HG03039 (cell line): Measurements from ENCODE around the gene CORO1C.

Experiments used
- ATAC-seq: cut with Tn5 transposase; IDR thresholded peaks from one replicate; pipeline ENCODE4 v1.9.1; 2021; ENCODE audit warnings: mild to moderate bottlenecking, moderate library complexity; ENCODE audit not compliant: unreplicated experiment

CORO1C gene

DNA sequence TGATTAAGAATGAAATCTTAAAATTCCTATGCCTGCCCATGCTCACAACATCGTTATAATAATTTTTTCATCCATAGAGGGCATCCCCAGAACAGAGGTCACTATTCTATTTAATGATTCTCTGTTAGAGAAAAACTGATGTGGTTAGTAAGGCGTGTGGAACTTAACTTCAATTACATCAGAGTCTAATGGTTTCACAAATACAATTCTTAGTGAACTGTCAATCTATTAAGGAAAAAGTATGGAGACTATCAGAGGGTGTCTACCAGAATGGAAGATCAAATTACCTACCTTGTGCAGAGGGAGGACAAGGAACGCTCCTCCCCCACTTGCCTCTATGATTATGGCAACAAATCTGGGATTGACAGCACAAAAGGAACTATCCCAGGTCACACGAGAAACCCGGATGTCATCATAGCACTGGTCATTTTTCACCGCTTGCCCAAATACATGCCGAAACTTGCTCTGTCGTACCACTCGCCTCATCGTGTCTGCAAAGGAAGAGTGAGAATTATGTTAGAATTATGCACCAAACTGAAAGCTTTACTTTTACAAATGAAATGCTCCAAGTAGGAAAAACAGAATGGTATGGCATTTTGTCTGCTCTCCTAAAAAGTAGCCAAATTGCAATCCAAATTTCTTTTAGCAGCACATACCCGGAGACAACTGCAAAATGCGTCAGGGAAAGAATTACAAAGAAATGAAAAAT lies 30.3 kb downstream of the CORO1C start:
- ATAC-seq = no peak

DNA sequence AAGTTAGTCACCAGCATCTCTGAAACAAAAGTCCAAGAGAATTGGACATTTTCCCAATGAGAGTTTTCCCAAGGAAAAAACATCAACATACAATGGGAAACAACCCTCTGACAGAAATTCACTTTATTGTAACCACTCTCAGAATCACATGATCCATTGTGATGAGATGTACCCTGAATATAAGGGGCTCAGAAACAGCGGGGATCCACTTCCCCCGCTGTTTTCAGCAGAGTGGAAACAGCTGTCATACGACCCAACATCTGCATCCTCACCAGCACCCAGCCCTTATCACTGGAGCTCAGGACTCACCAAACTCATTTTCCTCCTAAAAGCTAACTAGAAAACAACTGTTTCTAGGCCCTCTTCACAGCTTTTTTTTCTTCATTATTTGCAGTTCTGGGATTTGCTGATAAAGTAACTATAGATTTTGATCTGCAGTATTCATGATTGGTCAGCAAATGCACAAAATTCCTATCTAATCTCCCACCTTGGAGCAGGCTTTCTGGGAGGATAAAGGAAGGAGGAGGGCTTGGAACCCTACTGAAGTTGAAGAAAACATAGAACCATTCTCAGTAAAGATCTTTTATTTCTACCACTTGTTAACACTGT lies 31.3 kb downstream of the CORO1C start:
- no peak for ATAC-seq

DNA sequence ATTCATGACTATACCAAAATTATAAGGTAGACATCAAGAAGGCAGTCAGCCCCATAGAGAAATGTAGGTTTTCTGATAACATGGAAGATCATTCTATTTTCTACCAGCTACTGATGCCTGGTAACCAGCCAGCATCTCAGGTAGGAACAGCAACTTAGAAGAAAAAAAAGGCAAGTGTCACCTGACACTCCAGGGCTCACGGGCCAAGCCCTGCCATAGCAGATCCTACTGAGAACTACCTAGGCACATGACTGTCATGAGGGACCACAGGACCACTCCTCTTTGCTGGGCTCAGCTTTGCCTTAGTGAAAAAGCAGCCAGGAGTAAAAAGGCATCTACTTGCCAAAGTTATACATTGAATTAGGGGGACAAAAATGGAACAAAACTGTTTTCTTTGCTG lies 33.4 kb downstream of the CORO1C start:
- no peak for ATAC-seq

DNA sequence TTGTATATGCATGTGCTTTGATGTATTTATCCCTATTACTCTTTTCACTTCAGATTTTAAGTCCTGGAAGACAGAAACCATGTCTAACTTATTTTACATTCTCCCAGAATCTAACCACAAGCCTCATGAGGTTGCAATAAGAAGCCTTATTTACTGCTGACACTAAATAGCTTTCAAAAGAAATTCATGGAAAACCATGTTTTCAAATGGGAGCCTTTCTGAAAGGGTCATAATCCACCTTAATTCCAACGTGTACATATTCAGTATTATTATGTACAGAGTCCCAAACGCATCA lies 34.4 kb downstream of the CORO1C start:
- no peak for ATAC-seq

DNA sequence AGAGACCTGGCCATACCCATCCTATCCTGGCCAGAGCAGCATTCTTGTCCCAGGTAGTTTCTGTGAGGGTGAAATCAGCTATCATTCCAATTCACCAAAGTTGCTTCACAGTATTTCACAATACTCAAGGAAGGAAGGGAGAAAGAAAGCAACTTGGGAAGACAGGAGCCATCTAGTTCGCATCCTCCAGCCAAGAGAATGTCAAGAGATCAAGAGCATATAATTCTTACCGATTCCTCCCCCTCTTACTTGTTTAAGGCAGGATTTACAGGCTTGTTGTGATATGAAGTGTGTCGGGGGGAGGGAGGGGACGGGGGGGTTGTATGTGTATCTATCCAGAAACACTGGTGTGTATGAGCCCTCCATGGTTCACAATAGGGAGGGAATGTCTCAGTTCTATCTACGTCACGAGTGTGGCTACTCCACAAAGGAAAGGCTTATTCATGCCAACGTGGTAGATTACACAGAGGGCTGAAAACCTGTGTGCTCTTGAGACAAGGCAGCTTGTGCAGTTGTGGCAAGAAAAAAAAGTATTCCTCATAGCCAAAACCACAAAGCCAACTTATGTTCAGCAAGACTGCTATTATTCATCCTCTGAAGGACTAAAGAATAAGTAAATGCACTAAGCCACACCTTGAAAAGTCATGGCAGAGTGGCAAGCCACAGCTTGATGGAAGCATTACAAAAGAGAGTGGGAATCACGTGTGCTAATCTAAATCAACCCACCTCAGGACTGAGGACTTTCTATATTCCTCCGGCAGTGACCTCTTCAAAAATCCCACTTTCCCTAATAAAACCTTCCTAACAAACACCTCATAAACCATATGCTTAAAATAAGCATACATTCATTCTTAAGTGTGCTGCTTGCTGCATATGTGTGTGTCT lies 35.0 kb downstream of the CORO1C start:
- ATAC-seq = no peak

DNA sequence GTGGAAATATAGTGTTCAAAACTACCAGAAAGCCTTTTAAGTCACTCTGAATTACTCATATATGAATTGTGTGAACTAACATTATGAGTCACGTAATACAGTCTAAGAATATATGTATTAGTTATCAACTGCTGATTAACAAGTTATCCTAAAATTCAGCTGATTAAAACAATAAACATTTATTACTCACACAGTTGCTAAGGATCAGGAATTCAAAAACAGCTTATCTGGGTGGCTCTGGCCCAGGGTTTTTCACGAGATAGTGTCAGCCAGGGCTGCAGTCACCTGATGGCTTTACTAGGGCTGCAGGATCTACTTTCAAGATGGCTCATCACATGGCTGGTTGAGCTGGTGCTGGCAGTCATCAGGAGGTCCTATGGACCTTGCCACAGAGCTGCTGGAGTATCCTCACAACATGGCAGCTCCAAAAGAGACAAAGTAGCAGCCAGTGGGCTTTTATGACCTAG lies 36.5 kb downstream of the CORO1C start:
- ATAC-seq = no peak

DNA sequence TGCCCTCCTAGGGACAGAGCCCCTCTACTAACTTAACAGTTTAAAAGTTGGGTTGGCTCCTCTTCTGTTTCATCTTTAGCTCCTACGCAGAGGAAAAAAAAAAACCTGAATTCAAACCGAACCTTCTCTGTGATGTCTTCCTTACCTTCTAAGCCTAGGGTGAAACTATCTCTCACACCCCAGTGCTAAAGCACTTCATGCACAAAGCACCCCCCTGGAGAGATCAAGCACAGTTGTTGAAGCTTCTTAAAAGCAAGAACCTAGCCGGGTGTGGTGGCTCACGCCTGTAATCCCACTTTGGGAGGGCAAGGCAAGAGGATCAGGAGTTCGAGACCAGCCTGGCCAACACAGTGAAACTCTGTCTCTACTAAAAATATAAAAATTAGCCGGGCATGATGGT lies 37.6 kb downstream of the CORO1C start:
- no peak for ATAC-seq

DNA sequence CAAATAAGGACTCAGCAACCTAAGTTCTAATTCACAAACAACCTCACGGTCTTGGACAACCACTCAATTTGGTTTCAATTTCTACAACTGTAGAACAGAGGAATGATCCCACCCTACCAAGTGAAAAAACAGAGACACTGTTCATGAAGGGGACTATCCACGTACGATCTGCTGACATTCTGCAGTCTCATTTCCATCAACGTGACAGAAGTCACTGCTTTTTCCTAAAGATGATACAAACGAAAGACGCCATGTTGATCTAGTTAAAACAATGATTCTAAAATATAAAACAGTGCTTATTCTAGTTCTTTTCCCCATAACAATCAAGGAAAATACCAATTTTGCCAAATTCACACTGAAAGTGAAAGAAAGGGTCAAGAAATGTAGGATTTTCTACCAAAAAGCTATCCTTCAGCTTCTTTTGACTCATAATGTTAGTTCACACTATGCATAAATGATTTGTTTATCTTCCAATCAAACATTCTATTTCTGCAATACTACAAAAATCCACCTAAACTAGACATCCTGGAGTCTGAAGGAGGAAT lies 38.1 kb downstream of the CORO1C start:
- ATAC-seq = no peak

DNA sequence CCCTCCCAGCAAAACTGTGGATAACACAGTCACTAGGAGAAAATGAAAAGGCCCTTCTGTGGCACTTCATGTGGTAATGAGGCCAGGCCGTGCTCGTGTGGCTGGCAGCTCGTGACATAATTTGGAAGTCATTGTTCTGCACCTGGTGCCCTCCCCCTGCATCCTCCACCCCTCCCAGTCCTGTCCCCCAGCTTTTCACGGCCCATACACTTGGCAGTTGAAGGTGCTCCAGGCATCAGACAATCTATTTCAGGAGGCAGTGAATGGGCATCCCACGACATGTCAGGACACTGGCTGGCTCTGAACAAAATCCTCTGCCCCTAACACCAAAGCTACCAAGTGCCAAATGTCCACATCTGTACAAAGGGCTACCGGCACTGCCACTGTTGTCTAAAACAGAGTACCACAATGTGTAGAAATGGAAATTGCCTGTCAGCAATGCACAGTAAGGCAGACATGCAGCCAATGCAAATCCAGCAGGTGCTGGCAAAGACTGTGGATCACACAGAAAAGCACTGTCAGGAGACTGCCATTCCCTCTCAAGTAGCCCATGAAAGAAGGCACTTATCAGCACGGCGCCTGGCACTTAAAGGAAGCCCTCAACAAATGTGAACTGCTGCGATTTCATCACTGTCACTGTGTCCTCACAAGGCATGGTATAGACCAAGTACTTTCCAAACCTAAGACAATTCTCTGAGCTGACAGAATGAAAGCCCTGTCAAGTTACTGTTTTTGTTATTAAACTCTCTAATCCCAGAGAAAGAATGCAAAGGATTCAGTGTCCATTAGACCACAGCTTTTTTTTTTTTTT lies 39.1 kb downstream of the CORO1C start:
- ATAC-seq = no peak

DNA sequence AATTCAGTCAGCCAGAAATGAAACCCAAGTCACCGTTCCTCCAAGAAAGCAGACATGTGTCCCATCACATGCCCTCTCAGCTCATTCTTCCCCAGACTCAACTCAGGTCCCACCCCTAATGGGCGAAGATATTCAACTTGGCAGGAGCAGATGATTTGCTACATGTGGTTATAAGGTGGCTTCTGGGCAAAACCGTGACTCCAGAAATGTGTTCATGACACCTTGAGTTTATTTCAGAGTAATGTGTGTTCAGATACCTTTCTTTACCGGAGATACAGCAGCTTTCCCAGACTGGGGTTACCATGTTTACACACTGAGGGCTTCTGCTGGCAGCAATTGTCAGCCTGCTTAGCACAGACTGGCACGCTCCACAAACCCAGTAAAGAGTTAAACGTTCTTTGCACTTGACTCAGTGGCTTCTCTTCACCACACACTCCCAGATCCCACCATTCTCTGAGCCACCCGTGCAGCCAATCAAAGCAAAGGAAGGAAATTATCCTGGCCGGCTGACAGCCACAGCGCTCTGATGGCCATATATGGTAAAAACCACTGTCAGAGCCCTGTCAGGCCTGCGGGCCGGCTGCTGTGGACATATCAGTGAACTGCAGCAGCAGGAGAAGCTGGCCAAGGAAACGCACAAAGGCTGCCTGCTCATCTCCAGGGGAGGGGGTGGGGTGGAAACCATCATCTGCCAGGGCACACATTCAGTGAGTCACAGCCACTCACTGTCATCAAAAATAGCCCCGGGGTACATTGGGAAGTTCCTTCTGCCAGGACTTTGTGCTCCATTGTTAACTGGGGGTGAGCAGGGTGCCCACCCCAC lies 39.9 kb downstream of the CORO1C start:
- no peak for ATAC-seq

DNA sequence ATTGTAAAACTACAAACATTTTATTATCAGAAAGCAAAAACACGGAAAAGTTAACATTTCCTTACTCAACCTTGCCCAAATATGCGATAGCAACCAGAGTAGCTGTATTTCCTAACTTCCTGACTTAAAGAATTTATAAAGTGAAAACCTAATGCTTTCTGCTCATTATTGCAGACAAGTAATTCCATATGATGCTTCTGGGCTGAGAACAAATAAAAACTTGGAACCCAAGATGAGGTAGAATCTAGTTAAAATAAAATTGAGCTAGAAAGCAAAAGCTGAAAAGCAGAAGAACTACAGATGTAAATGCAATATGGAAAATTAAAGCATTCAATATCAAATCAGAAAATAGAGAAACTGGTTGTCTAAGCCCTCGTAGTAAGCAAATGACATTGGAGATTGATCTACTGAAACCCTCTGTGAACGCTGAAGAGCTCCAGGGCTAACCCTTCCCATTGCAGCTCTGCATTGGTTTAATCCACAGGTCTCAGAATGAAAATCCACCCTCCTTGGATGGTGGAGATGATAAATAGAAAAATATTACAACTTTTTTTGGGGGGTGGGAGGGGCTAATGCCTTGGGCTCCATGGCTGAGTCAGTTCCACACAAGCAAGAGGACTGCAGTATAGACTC lies 40.7 kb downstream of the CORO1C start:
- no peak for ATAC-seq

DNA sequence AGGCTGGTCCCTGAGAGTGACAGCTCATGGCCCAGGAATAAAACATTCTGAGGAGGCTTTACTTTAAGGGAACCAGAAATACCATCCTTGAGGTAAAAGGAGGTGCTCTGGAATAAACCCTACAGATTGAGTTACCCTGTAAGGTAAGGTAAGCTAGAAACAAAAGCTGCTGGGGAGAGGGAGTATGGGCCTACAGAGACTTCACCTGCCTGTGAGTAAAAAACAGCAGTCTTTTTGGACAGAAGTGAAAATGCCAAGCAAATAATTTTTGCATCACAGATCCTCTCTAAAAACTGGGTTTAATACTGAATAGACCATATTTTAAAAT lies 41.2 kb downstream of the CORO1C start:
- ATAC-seq = no peak

DNA sequence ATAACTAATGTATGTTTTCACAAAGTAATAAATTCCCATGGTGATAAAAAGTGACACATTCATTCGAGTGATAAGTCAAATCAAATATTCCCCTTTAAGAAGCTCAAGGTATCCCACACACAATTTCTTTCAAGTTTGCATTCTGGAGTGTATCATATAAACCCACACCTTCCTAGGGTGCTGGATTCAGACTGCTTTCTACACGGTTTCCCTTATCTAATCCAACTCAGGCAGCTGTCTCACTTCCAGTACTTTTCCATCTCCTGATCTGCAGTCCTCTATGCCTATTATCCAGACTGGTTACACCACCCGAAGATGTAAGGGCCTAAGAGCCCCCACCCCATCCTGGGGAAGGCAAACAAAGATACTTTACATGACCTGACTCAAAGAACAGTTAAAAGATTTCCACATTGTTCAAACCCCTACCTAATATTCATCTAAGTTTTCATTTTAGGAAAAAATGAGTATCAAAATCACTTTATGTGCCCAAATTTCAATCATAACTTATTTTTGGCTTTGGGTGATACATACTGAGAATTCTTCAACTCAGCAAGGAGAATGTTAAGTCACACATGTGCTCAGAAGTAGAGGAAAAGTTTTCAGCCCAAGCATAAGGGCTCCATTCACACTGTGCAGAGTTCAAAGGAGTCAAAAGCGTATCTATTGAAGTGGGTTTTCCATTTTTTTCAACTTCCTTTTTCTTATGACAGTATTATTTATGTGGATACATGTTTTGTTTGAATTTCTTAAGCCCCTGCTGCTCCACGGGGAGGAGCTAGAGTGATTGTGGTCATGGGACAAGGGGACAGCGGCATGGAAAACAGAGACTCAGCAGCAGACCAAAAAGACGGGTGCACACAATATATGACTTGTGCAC lies 41.8 kb downstream of the CORO1C start:
- no peak for ATAC-seq

DNA sequence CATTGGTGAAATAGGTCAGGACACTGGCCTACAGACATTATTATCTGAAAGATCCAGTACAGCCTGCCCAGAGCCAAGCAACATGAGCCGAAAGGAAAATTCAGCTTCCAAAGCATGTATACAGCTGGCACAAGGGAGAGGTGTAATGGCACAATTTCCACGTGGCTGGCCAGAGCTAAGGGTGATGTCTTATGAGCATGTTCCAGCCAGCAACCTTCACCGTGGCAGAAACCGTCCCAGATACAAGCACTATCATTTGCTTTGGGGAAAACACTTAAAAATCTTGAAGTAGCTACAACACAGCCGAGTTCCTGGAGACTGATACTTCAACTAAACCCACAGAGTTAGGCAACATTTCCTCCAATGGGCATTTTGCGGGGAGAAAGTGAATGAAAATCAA lies 44.5 kb downstream of the CORO1C start:
- ATAC-seq = no peak

DNA sequence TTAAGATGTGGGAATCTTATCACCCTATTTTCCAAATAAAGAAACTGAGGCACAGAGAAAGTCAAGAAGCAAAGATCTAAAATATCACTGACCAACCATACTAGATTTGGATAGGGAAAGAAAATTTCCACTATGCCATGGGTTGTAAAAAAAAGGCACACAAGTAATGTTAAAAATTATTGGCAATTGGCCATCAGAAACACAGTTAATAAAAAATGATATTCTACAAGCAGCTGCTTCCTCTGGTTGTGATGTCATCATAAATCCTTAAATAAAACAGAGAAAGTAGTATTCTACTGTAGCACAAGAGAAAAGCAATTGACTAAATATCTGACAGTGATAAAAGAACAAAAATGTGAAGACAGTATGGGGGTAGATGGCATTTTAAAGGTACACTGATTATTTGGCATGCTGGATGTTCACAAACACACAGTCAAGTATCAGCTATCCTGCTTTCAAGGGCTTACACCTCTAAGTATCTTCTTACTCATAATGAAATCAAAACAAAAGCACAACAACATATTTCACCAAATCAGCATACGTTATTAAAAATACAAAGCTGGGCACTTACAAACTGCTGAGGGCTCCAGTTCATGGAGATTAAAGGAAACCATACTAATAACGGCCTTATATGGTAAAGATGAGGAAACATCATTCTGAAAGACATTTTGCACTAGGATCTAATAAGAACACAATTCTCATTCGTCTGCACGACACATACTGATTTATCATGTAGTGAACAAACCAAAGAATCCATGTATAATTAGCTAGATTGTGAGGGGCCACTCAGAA lies 45.7 kb downstream of the CORO1C start:
- no peak for ATAC-seq

DNA sequence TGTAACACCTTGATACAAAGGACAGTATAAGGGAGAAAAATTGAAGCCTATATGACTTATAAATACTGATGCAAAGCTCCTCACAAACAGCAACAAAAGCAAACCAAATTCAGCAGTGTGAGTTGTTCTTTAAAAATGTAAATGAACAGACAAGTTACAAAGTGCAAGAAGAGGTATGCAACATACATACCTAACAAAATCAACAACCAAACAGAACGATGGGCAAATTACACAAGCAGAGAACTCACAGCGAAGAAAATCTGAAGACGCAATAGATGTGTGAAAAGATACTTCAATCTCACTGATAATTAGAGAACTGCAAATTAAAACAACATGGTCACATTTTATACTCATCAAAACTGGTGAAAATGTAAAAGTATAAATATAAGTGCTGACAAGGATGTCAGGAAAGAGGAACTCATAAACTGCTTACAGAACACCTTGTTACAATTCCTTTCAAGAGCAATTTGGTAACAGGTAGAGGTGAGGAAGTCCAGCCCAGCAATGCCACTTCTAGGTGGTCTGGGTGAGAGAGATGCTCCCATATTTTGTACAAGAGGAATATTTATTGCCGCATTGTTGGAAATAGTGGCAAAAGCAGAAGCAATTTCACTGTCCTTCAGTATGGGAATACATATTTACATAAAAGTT lies 47.3 kb downstream of the CORO1C start:
- no peak for ATAC-seq

DNA sequence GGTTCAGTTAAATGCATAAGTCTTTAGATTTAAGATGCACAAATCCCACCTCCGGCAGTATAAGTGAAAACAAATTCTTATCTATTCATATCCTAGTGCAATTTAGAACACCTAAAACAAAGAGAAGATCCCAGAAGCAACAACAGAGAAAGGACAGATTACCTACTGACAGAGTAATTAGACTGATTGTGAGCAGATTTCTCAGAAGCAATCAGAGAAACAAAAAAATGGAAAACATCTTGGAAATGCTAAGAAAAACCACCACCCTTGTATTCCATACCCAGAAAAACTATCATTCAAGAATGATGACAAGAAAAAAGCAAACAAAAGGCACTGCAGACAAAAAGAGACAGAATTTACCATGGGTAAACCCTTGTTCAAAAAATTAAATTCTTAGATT lies 50.0 kb downstream of the CORO1C start:
- no peak for ATAC-seq
